ENCODE measurements around the gene KRT2. TPM values are rescaled to one million over a fixed set of nuclear protein-coding genes. Genes with fewer than 3 reads are reported as not detected.

The KRT2 gene
- total RNA-seq, 4 donors from 2014 or later, result 0.47 to 2.5 TPM; not detected in 2

DNA sequence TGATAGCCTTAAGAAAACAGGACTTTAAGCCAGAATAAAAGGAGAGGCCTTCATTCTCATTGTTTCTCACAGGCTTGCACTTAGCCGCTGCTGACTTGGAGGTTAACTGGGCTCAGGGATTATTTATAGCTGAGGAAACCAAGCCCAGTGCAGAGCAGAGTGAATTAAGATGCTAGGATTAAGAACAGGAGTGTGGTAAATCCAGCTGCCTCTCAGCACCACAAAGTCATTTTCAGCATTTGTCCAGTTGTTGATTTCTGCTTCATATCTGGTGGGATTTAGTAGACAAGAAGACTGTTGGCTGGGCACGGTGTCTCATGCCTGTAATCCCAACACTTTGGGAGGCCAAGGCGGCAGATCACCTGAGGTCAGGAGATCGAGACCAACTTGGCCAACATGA, 19.4 kb downstream of the KRT2 start:
- Histone ChIP-seq H3K36me3 (no peaks in the 10 kb centered on the region), H3K4me3 (no peak overlapping the region), H3K27ac (no peak overlapping the region), H3K4me1 (no peaks in the 10 kb centered on the region), H3K27me3 (no peaks in the 10 kb centered on the region), H3K9me3 (no peaks in the 10 kb centered on the region)
- no peak for DNase-seq
- TF ChIP-seq, protein P1, sequence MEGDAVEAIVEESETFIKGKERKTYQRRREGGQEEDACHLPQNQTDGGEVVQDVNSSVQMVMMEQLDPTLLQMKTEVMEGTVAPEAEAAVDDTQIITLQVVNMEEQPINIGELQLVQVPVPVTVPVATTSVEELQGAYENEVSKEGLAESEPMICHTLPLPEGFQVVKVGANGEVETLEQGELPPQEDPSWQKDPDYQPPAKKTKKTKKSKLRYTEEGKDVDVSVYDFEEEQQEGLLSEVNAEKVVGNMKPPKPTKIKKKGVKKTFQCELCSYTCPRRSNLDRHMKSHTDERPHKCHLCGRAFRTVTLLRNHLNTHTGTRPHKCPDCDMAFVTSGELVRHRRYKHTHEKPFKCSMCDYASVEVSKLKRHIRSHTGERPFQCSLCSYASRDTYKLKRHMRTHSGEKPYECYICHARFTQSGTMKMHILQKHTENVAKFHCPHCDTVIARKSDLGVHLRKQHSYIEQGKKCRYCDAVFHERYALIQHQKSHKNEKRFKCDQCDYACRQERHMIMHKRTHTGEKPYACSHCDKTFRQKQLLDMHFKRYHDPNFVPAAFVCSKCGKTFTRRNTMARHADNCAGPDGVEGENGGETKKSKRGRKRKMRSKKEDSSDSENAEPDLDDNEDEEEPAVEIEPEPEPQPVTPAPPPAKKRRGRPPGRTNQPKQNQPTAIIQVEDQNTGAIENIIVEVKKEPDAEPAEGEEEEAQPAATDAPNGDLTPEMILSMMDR (IDR thresholded peaks at IDR 0.05), result no peak
- no peak for TF ChIP-seq POLR2A (IDR thresholded peaks at IDR 0.05)

DNA sequence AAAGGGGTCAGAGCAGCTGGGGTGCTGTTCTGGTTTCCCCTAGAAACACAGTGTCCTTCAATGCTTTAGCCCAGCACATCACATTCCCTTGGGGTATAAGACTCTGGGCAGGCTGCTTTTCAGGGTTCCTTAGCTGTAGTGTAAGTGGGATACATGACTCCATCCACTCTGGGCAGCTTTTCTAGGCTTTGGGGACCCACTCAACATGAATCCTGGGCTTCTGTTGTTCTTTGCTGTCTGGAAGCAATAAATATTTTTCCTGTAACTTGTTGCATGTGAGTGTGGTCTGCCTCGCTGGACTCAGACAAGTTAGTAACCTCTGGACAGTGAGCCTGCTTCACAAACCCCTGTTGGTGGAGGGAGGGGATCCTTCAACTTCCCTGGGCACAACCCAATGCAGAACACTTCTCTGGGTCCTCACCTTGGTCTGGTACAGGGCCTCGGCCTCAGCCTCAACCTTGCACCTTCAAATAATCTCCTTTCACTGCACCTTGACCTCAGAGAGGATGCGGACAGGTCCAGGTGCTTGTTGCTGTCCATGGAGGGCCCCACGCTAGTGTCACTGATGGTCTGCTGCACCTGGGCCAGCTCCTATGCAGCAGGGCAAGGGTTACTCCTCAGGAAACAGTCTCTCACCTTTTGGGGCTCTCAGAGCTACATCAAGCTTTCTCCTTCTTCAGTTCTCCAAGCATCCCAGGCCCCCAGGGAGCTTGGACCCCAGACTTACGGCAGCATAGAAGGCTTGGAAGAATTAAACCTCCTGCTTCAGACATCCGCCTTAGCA, 20.1 kb downstream of the KRT2 start:
- H3K27me3 ChIP-seq, result no peaks in the 10 kb centered on the region
- H3K9me3 ChIP-seq, result no peaks in the 10 kb centered on the region
- H3K4me3 ChIP-seq, result no peak overlapping the region
- H3K4me1 ChIP-seq, result no peaks in the 10 kb centered on the region
- H3K27ac ChIP-seq, result no peak overlapping the region
- DNase-seq, result no peak
- TF ChIP-seq, protein P1 (IDR thresholded peaks at IDR 0.05), result no peak
- no peak for TF ChIP-seq POLR2A (IDR thresholded peaks at IDR 0.05)
- no peaks in the 10 kb centered on the region for H3K36me3 ChIP-seq

DNA sequence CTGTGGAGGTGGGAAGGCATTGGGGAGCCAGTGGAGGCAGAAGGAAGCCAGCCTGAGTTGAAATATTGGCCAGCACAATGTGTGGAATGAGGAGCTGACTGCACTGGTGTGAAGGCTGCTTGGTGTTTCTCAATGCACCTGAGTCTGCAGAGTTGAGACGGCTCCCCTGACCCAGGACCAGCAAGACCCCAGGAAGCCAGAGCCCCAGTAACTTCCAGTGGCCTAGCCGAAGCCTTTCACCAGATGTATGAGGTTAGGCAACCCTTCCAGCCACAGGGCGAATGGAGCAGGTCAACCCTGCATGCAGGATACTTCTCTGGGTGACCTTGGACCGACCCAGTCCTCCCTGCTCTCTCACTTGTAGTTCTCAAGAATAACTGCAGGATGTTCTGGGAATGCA, 20.7 kb downstream of the KRT2 start:
- Histone ChIP-seq H3K4me3 (no peak overlapping the region), H3K4me1 (no peaks in the 10 kb centered on the region), H3K27ac (no peak overlapping the region), H3K27me3 (no peaks in the 10 kb centered on the region), H3K36me3 (no peaks in the 10 kb centered on the region), H3K9me3 (no peaks in the 10 kb centered on the region)
- no peak for TF ChIP-seq POLR2A (IDR thresholded peaks at IDR 0.05)
- TF ChIP-seq, protein P1 (IDR thresholded peaks at IDR 0.05), result no peak
- DNase-seq, result no peak

DNA sequence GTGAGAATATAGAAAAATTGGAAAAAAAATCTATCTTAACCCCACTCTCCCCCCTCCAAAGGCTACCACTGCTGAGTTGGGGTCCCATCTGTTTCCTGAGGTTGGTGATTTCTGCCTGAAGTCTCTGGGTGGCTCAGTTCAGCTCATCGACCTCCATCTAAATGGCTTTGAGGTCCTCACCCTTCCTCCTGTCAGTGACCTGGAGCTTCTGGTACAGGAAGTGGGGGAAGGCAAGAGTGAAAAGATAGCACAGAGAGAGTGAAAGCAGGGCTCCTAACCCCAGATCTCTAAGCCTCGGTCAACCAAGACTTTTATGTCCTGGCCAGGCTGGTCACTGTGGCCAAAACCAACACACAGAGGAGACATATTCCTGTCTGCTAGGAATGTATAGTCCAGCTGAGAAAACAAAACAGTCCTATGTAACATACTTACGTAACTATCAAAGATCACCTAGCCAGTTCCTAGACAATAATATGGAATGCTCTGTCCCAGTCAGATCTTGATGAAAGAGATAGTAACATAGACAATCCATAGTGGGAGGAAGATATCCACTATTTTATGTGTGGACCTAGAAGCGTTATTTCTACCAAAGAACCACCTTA, 21.3 kb downstream of the KRT2 start:
- no peak for DNase-seq
- TF ChIP-seq, protein P1 (IDR thresholded peaks at IDR 0.05), result no peak
- no peak for TF ChIP-seq POLR2A (IDR thresholded peaks at IDR 0.05)
- no peaks in the 10 kb centered on the region for H3K4me1 ChIP-seq
- no peak overlapping the region for H3K27ac ChIP-seq
- H3K9me3 ChIP-seq, result no peaks in the 10 kb centered on the region
- no peaks in the 10 kb centered on the region for H3K27me3 ChIP-seq
- no peaks in the 10 kb centered on the region for H3K36me3 ChIP-seq
- no peak overlapping the region for H3K4me3 ChIP-seq

DNA sequence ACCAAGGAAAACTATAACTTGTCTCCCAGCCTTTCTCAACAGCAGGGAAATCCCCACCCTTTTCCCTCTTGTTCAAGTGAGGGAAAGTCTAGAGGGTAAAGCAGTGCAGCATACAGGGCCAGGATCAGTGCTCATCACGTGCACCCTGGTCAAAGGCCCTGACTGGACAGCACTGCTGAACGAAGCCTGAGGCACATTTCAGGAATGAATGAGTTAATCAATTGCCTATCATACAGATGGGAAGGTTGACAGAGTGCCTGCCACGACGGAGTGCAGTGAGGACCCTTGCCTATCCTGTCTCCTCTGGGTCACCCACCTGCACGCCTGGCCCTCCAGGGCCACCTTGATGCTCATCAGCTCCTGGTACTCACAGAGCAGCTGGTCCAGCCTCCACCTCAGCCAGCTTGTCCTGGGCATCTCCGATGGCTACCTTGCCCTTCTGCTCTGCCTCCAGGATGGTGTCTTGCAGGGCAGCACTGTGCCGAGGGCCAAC, 22.0 kb downstream of the KRT2 start:
- no peak for DNase-seq
- H3K36me3 ChIP-seq, result no peaks in the 10 kb centered on the region

More for the DNA sequence above, 22.0 kb downstream of the KRT2 start:
- H3K9me3 ChIP-seq, result no peaks in the 10 kb centered on the region
- no peak overlapping the region for H3K4me3 ChIP-seq
- H3K27ac ChIP-seq, result no peak overlapping the region
- TF ChIP-seq POLR2A (IDR thresholded peaks at IDR 0.05), result no peak
- TF ChIP-seq, protein P1 (IDR thresholded peaks at IDR 0.05), result no peak
- no peaks in the 10 kb centered on the region for H3K4me1 ChIP-seq
- H3K27me3 ChIP-seq, result no peaks in the 10 kb centered on the region

All from Peyer's patch (tissue), 4 donors.